Body of pancreas (tissue), 4 donors: ENCODE results near the gene TST. TPM values are rescaled to one million over a fixed set of nuclear protein-coding genes. Genes with fewer than 3 reads are reported as not detected.

Experiments
- ATAC-seq: fragments of 150-250 bp; one replicate; pipeline ENCODE4 v1.9.1; 2016
- DNase-seq, 4 donors: peaks; one replicate each; pipeline ENCODE4 v3.0.0-alpha.2; 2019
- H3K27ac ChIP-seq, 4 donors: fragments of 200-600 bp; sonication (generic); 1 replicate in 3 of 4; 2 replicates in 1 of 4; pipeline versions ENCODE4 v1.5.1 to v1.6.1; 2016 to 2019; ENCODE audit warnings: mild to moderate bottlenecking in 1 of 4, mixed read lengths in 1 of 4, moderate library complexity in 1 of 4
- H3K27me3 ChIP-seq, 2 donors: fragments of 200-600 bp; sonication (generic); one replicate each; pipeline ENCODE4 v1.6.0; 2016; ENCODE audit warnings: mild to moderate bottlenecking in 1 of 2
- H3K36me3 ChIP-seq, 2 donors: fragments of 200-600 bp; sonication (generic); replicated peaks in 1 of 2; 2 replicates each; pipeline ENCODE4 v1.5.1; 2016; ENCODE audit warnings: low read depth in 2 of 2; ENCODE audit not compliant: insufficient read depth in 1 of 2
- H3K4me1 ChIP-seq: fragments of 200-600 bp; sonication (generic); one replicate; pipeline ENCODE4 v1.6.0; 2016
- H3K4me3 ChIP-seq, 2 donors: fragments of 200-600 bp; sonication (generic); 1 replicate in 1 of 2; 2 replicates in 1 of 2; pipeline ENCODE4 v1.5.1; 2016 to 2019
- H3K9me3 ChIP-seq, 3 donors: fragments of 200-600 bp; sonication (generic); 1 replicate in 2 of 3; 2 replicates in 1 of 3; pipeline ENCODE4 v1.5.1; 2016
- CTCF ChIP-seq, 7 experiments: fragments of 450-650 bp in 4 of 7; fragments of 200-600 bp in 3 of 7; sonication (generic) in 3 of 7; IDR thresholded peaks; one replicate each; pipeline ENCODE4 v1.5.1; 2016 to 2019; ENCODE audit warnings: antibody characterized with exemption in 7 of 7
- POLR2A ChIP-seq, 3 donors: fragments of 450-650 bp; IDR thresholded peaks; one replicate each; pipeline ENCODE4 v1.6.1; 2016; ENCODE audit warnings: antibody characterized with exemption in 3 of 3, mild to moderate bottlenecking in 2 of 3
- WGBS, 2 donors: methylation state at CpG; one replicate each; pipeline ENCODE4 v1.1.5; 2017; 5-methylcytosine and 5-hydroxymethylcytosine counted together
- intact Hi-C: fragments of 100-400 bp; cut with DNase I; formaldehyde crosslinking; loops from one replicate; pipeline ENCODE4 v1.15.1; 2023
- total RNA-seq, 2 donors: library from RNA; depleted of rRNA; stranded (reverse); fragments of >200 nt; gene quantifications; one replicate each; pipeline ENCODE4 v1.1.0, GENCODE V29; 2016

Gene TST
- total RNA-seq, 2 donors from 2014 or later, result 73.8 to 91.1 TPM

GRCh38 chr22:36976606-36977005, 42.6 kb downstream of the TST start:
- H3K4me3 ChIP-seq, result no peak overlapping the region
- DNase-seq (no peak), ATAC-seq (no peak)
- intact Hi-C loops, result loop anchor here (5.0 kb wide), 1 partner anchor 104 kb away; no protein-coding TSS in a partner anchor
- TF ChIP-seq POLR2A (IDR thresholded peaks at IDR 0.05) (no peak), CTCF (IDR thresholded peaks at IDR 0.05) (no peak)
- no peaks in the 10 kb centered on the region for H3K27me3 ChIP-seq
- no peaks in the 10 kb centered on the region for H3K9me3 ChIP-seq
- no peaks in the 10 kb centered on the region for H3K36me3 ChIP-seq
- 88 to 92% methylated on average over 4 of the region's 4 CpGs for WGBS, 2 donors
- no peak overlapping the region for H3K27ac ChIP-seq
- H3K4me1 ChIP-seq, result peaks cover 6% of the 10 kb centered on the region

GRCh38 chr22:36971341-36972125, 47.7 kb downstream of the TST start:
- no peak for ATAC-seq
- Histone ChIP-seq H3K9me3 (no peaks in the 10 kb centered on the region), H3K4me3 (no peak overlapping the region), H3K36me3 (no peaks in the 10 kb centered on the region), H3K27ac (no peak overlapping the region), H3K4me1 (no peaks in the 10 kb centered on the region), H3K27me3 (no peaks in the 10 kb centered on the region)
- no peak for TF ChIP-seq POLR2A (IDR thresholded peaks at IDR 0.05)
- no peak for TF ChIP-seq CTCF (IDR thresholded peaks at IDR 0.05)
- intact Hi-C loops, result no loop called here
- 50 to 79% methylated on average over 19 of the region's 19 CpGs for WGBS, 2 donors
- peak in 1 of 4 donors; percentile 8 for DNase-seq

DNA sequence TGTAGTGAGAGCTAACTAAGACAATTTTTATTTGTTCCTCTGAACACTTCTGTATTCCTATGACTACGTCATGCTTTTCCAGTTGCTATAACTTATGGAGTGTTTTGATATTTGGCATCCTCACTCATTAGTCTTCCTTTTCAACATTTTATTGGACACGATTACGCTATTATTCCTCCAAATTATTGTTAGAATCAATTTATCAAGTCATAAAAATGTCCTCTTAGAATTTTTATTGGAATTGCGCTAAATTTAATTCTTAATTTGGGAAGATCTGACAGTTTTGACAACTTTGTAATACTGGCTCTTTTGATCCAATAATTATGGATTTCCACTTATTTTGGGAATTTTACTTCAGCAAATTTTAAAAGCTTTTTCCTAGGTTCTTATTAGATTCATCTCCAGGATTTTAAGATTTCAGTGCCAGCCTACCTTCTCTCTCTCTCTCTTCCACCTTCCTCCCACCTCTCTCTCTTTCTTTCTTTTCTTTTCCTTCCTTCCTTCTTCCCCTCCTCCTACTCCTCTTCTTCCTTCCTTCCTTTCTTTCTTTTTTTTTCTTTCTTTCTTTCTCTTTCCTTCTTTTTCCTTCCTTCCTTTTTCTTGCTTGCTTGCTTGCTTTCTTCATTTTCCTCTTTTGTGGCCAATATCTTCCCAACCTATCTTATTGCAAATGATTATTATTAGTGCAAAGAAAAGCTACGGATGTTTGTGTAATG, 50.8 kb downstream of the TST start:
- ATAC-seq (no peak), DNase-seq (no peak)
- Histone ChIP-seq H3K9me3 (no peaks in the 10 kb centered on the region), H3K36me3 (no peaks in the 10 kb centered on the region), H3K27ac (no peak overlapping the region), H3K4me3 (no peak overlapping the region), H3K4me1 (no peaks in the 10 kb centered on the region), H3K27me3 (no peaks in the 10 kb centered on the region)
- WGBS, 2 donors, result 65 to 74% methylated on average over 5 of the region's 5 CpGs
- intact Hi-C loops, result no loop called here
- TF ChIP-seq POLR2A (IDR thresholded peaks at IDR 0.05), result no peak
- no peak for TF ChIP-seq CTCF (IDR thresholded peaks at IDR 0.05)

DNA sequence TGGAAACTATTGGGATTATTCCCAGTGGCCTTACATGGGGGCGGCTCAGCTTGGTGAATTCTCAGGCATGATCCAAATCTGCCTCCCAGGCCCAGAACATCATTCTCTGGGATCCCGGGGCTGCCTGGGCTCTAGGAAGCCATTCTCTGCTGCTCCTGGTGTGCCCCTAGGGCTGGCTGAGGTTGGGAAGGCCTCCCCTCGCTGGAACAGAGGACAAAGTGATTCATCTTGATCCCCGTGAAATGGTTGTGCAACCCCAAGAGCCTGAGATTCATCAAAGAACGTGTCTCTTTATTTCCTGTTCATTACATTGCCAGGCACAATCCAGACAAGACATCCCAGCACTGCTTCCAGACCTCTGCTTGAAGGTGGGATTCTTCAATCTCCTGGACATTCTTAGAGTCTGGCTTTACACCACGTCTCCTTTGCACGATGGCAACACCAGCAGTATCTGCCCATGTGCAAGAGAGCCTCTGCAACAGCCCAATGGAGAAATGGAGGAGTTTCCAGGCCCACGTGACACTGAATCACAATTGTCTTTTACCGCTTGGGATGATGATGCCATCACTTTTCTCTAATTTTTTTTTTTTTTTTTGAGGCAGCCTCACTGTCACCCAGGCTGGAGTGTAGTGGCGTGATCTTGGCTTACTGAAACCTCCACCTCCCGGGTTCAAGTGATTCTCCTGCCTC, 52.3 kb downstream of the TST start:
- no peaks in the 10 kb centered on the region for H3K4me1 ChIP-seq
- H3K4me3 ChIP-seq, result no peak overlapping the region
- intact Hi-C loops, result no loop called here
- 74 to 79% methylated on average over 9 to 11 of the region's 11 CpGs for WGBS, 2 donors
- no peaks in the 10 kb centered on the region for H3K36me3 ChIP-seq
- H3K27ac ChIP-seq, result no peak overlapping the region
- ATAC-seq, result no peak
- no peaks in the 10 kb centered on the region for H3K9me3 ChIP-seq
- TF ChIP-seq CTCF (IDR thresholded peaks at IDR 0.05) (no peak), POLR2A (IDR thresholded peaks at IDR 0.05) (no peak)
- DNase-seq, result no peak
- H3K27me3 ChIP-seq, result no peaks in the 10 kb centered on the region
